SK-N-SH treated with all-trans-retinoic acid at 6 μM for 48 hours (cell line): Measurements from ENCODE around the gene LDLRAP1.

ENCODE experiments used
- ARNTL ChIP-seq: fragments of 450-650 bp; formaldehyde crosslinking; IDR thresholded peaks from 2 replicates; pipeline ENCODE4 v1.5.0; 2020; ENCODE audit warnings: low read depth, mild to moderate bottlenecking, moderate library complexity, borderline replicate concordance
- BACH2 ChIP-seq: fragments of 250-450 bp; sonication (Bioruptor Pico); IDR thresholded peaks from 2 replicates; pipeline ENCODE4 v1.9.0; 2021; ENCODE audit warnings: mild to moderate bottlenecking, borderline replicate concordance
- TCF4 ChIP-seq: fragments of 250-450 bp; sonication (Bioruptor Pico); IDR thresholded peaks from 2 replicates; pipeline ENCODE4 v1.8.0; 2021; ENCODE audit warnings: mild to moderate bottlenecking, moderate library complexity, borderline replicate concordance
- TOX ChIP-seq: fragments of 250-450 bp; sonication (Bioruptor Pico); IDR thresholded peaks from 2 replicates; pipeline ENCODE4 v1.8.0; 2021; ENCODE audit warnings: mild to moderate bottlenecking, moderate library complexity, borderline replicate concordance
- ZFP3 ChIP-seq: fragments of 250-450 bp; sonication (Bioruptor Pico); IDR thresholded peaks from 2 replicates; pipeline ENCODE4 v1.5.0; 2020; ENCODE audit warnings: mild to moderate bottlenecking, moderate library complexity
- ZFP30 ChIP-seq: fragments of 450-650 bp; formaldehyde crosslinking; IDR thresholded peaks from 2 replicates; pipeline ENCODE4 v1.5.0; 2022; ENCODE audit warnings: mild to moderate bottlenecking, moderate library complexity
- ZNF70 ChIP-seq: fragments of 450-650 bp; formaldehyde crosslinking; IDR thresholded peaks from 2 replicates; pipeline ENCODE4 v1.5.0; 2020; ENCODE audit warnings: mild to moderate bottlenecking, moderate library complexity
- TF ChIP-seq, protein P1 (sequence below): fragments of 250-450 bp; sonication (Bioruptor Pico); IDR thresholded peaks from 2 replicates; pipeline ENCODE4 v1.8.0; 2021; ENCODE audit warnings: low read depth, mild to moderate bottlenecking, moderate library complexity, borderline replicate concordance
- TF ChIP-seq, protein P2 (sequence below): fragments of 250-450 bp; sonication (Bioruptor Pico); IDR thresholded peaks from 2 replicates; pipeline ENCODE4 v1.8.0; 2020; ENCODE audit warnings: mild to moderate bottlenecking, moderate library complexity, borderline replicate concordance

DNA sequence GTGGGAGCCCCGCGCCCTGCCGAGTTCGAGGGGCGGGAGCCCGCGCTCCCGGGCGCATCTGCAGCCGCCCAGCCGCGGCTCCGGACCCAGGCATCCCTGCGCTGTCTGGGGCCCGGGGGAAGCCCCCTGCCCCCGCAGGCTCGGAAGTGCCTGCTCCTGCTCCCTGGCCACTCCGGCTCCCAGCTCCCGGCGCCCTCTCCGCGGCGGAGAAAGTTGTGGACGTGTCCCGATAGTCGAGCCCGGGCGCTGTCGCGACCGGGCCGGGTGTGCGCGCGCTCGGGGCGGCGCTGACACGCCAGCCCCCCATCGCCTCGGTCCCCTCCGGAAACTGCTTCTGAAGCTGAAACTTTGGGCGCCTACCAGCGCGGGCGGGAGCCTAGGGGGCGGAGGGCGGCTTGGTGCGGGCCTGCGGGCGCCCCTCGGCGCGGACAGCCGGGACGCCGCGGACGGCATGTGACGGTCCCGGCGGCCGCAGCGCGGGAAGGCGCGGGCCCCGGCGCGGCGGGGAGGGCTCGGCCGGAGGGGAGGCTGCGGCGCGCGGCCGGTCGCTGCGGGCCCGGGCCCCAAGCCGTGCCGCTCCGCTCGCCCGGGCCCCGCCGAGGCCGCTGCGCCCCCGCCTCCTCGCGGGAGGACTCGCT, 73.7 kb downstream of the LDLRAP1 start:
- TF ChIP-seq TCF4 (CRISPR knock-in tag) = no peak
- TF ChIP-seq ZFP30 (CRISPR knock-in tag) = no peak
- no peak for TF ChIP-seq BACH2 (CRISPR knock-in tag)
- TF ChIP-seq ZFP3 (CRISPR knock-in tag) = no peak
- no peak for TF ChIP-seq ZNF70 (CRISPR knock-in tag)
- TF ChIP-seq, protein P1, sequence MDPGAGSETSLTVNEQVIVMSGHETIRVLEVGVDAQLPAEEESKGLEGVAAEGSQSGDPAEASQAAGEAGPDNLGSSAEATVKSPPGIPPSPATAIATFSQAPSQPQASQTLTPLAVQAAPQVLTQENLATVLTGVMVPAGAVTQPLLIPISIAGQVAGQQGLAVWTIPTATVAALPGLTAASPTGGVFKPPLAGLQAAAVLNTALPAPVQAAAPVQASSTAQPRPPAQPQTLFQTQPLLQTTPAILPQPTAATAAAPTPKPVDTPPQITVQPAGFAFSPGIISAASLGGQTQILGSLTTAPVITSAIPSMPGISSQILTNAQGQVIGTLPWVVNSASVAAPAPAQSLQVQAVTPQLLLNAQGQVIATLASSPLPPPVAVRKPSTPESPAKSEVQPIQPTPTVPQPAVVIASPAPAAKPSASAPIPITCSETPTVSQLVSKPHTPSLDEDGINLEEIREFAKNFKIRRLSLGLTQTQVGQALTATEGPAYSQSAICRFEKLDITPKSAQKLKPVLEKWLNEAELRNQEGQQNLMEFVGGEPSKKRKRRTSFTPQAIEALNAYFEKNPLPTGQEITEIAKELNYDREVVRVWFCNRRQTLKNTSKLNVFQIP = no peak
- no peak for TF ChIP-seq ARNTL (CRISPR knock-in tag)
- no peak for TF ChIP-seq TOX
- TF ChIP-seq, protein P2, sequence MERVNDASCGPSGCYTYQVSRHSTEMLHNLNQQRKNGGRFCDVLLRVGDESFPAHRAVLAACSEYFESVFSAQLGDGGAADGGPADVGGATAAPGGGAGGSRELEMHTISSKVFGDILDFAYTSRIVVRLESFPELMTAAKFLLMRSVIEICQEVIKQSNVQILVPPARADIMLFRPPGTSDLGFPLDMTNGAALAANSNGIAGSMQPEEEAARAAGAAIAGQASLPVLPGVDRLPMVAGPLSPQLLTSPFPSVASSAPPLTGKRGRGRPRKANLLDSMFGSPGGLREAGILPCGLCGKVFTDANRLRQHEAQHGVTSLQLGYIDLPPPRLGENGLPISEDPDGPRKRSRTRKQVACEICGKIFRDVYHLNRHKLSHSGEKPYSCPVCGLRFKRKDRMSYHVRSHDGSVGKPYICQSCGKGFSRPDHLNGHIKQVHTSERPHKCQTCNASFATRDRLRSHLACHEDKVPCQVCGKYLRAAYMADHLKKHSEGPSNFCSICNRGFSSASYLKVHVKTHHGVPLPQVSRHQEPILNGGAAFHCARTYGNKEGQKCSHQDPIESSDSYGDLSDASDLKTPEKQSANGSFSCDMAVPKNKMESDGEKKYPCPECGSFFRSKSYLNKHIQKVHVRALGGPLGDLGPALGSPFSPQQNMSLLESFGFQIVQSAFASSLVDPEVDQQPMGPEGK = no peak
